Fibroblast of villous mesenchyme (primary cell): ENCODE data around the gene SKA1. TPM values are rescaled to one million over a fixed set of nuclear protein-coding genes. Genes with fewer than 3 reads are reported as not detected.

Experiments
- DNase-seq: peaks from one replicate; pipeline ENCODE4 v3.0.0-alpha.2; 2010; ENCODE audit warnings: low read depth
- H3K4me3 ChIP-seq: 2 replicates; pipeline ENCODE4 v1.5.1; 2011; ENCODE audit warnings: low read depth, mild to moderate bottlenecking, low read length
- CTCF ChIP-seq: IDR thresholded peaks from 2 replicates; pipeline ENCODE4 v1.5.1; 2012; ENCODE audit warnings: low read depth, mild to moderate bottlenecking, low read length; ENCODE audit not compliant: insufficient read depth
- total RNA-seq: library from RNA; depleted of rRNA; stranded (reverse); fragments of >200 nt; gene quantifications from 2 replicates; pipeline ENCODE4 v1.2.3, GENCODE V29; 2012

The SKA1 gene
- 9.0 and 13.4 TPM in 2 replicates for total RNA-seq

GRCh38 chr18:50374753-50375391 lies at the start of gene SKA1:
Gene SKA1 (plus strand): TSS chr18:50375046. CDS start chr18:50375831, 785 bp downstream.
- DNase-seq: peak; percentile 94
- peak within 1 kb of the TSS; percentile 81 for H3K4me3 ChIP-seq
- no peak for TF ChIP-seq CTCF

- DNase-seq: no peak
- no peak for TF ChIP-seq CTCF
- H3K4me3 ChIP-seq: no peak overlapping the region
These were observed 46.9 kb upstream of the SKA1 start for GRCh38 chr18:50327983-50328382.

DNA sequence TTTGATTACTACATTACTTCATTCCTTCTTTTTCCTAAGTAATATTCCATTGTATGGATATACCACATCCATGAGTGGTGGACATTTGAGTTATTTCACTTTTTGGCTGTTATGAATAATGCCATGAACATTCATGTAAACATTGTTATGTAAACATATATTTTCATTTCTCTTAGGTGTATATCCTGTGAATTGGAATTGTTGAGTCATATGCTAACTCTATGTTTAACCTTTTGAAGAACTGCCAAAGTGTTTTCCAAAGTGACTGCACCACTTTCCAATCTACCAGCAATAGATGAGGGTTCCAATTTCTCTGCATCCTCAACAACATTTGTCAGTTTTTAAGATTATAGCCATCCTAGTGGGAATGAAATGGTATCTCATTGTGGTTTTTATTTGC lies 44.7 kb upstream of the SKA1 start:
- no peak for DNase-seq
- H3K4me3 ChIP-seq: no peak overlapping the region
- TF ChIP-seq CTCF: no peak

DNA sequence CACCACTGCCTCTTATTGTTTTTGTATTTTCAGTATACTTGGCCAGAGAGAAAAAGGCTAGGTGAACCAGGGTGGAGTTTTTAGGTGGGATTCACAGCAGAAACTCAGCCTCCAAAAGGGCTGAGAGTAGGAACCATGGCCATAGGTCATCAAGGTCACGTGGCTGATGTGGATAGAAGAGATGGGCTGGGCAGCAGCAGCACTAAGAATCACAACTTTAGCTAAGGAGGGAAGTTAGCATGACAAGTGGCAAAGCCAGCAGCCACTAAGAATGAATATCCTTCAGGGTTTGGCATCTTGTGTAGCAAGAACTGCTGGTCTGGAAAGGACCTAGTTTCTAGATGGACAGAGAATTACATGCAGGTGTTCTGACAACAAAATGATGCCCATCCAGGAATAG lies 43.2 kb upstream of the SKA1 start:
- no peak for DNase-seq
- no peak overlapping the region for H3K4me3 ChIP-seq
- TF ChIP-seq CTCF: no peak

DNA sequence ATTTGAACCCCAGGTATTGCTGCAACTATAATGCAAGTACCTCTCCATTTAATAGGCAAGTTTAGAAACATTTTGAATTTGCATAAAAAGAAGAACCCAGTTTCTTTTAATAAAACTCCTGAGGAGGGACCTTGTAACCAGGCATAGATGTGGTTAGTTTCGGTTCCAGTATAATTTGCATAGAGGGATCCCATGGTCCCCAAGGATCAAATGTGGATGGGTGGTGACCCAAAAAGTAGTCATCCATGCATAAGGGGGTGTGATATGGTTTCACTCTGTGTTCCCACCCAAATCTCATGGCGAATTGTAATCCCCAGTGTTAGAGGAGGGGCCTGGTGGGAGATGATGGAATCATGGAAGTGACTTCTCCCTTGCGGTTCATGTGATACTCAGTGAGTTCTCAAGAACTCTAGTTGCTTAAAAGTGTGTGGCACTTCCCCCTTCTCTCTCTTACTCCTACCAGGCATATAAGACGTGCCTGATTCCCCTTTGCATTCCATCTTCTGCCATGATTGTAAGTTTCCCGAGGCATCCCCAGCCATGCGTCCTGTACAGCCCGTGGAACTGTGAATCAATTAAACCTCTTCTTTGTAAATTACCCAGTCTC lies 40.2 kb upstream of the SKA1 start:
- DNase-seq: no peak
- TF ChIP-seq CTCF: no peak
- H3K4me3 ChIP-seq: no peak overlapping the region

DNA sequence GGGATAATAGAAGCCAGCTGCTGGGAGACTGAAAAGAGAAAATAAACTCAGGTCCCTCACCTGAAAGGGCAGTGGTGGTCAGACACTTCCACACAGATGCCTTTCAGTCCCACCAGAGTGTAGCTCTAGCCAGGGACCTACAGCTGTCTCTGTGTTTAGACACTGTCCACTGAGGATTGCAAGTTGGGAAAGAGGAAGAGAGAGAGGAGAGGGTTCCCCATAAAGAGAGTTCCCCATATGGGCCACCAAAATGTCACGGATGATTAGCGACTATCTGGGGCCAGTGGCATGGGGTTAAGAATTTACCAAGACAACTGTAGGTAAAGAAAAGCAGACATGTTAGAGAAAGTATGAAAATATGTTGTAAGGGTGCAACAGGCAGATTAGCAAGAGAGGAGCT lies 36.7 kb upstream of the SKA1 start:
- no peak overlapping the region for H3K4me3 ChIP-seq
- DNase-seq: no peak
- TF ChIP-seq CTCF: no peak
